HEK293 (cell line): Measurements from ENCODE around the gene DLX6.

Experiments
- BCL11B ChIP-seq: fragments of 450-650 bp; formaldehyde crosslinking; IDR thresholded peaks from 2 replicates; pipeline ENCODE4 v1.5.1; 2016; ENCODE audit warnings: low read depth, missing biosample characterization, missing genetic modification characterization
- CTCF ChIP-seq: fragments of 450-650 bp; formaldehyde crosslinking; IDR thresholded peaks from 2 replicates; pipeline ENCODE4 v1.5.1; 2016; ENCODE audit warnings: missing biosample characterization, missing genetic modification characterization
- ELK4 ChIP-seq: IDR thresholded peaks from 2 replicates; pipeline ENCODE4 v1.6.1; 2011; ENCODE audit warnings: mild to moderate bottlenecking, low read depth, low read length, borderline replicate concordance
- GLIS1 ChIP-seq: fragments of 450-650 bp; formaldehyde crosslinking; IDR thresholded peaks from 2 replicates; pipeline ENCODE4 v1.5.1; 2016; ENCODE audit warnings: missing biosample characterization, missing genetic modification characterization
- REST ChIP-seq: fragments of 450-650 bp; formaldehyde crosslinking; IDR thresholded peaks from 2 replicates; pipeline ENCODE4 v1.5.1; 2016; ENCODE audit warnings: missing biosample characterization, missing genetic modification characterization
- ZNF114 ChIP-seq: fragments of 450-650 bp; formaldehyde crosslinking; IDR thresholded peaks from 2 replicates; pipeline ENCODE4 v1.5.0; 2017; ENCODE audit warnings: missing biosample characterization, missing genetic modification characterization
- ZNF133 ChIP-seq: fragments of 450-650 bp; formaldehyde crosslinking; IDR thresholded peaks from 2 replicates; pipeline ENCODE4 v1.5.1; 2016; ENCODE audit warnings: missing biosample characterization, missing genetic modification characterization
- ZNF274 ChIP-seq, 2 experiments: fragments of 200-500 bp in 1 of 2; fragments of 450-650 bp in 1 of 2; sonication (Bioruptor generic) in 1 of 2; formaldehyde crosslinking in 1 of 2; IDR thresholded peaks; 2 replicates each; pipeline versions ENCODE4 v1.5.1 to v1.6.1; 2014 to 2016; ENCODE audit warnings: borderline replicate concordance in 1 of 2, inconsistent platforms in 1 of 2, low read length in 1 of 2, missing biosample characterization in 1 of 2, missing genetic modification characterization in 1 of 2
- ZNF473 ChIP-seq: fragments of 450-650 bp; formaldehyde crosslinking; IDR thresholded peaks from 2 replicates; pipeline ENCODE4 v1.5.1; 2017; ENCODE audit warnings: missing biosample characterization, missing genetic modification characterization
- ZNF530 ChIP-seq: fragments of 450-650 bp; formaldehyde crosslinking; IDR thresholded peaks from 2 replicates; pipeline ENCODE4 v1.5.1; 2016; ENCODE audit warnings: low read depth, missing biosample characterization, missing genetic modification characterization
- ZNF558 ChIP-seq: fragments of 450-650 bp; formaldehyde crosslinking; IDR thresholded peaks from 2 replicates; pipeline ENCODE4 v1.5.1; 2016; ENCODE audit warnings: missing biosample characterization, missing genetic modification characterization

- no peak for TF ChIP-seq CTCF (tag by site-specific recombination)
- TF ChIP-seq GLIS1 = no peak
- no peak for TF ChIP-seq ZNF558
- TF ChIP-seq ZNF530 (tag by site-specific recombination) = no peak
- no peak for TF ChIP-seq ZNF274 (IDR thresholded peaks at IDR 0.05; ENCODE audit: low read length)
- no peak for TF ChIP-seq ZNF274 (tag by site-specific recombination; IDR thresholded peaks at IDR 0.05; ENCODE audit: borderline replicate concordance)
- TF ChIP-seq ELK4 = no peak
- TF ChIP-seq BCL11B (tag by site-specific recombination) = no peak
- TF ChIP-seq ZNF473 (tag by site-specific recombination) = no peak
- TF ChIP-seq ZNF114 (tag by site-specific recombination) = no peak
- TF ChIP-seq ZNF133 (tag by site-specific recombination) = no peak
- TF ChIP-seq REST (tag by site-specific recombination) = no peak
Observed at GRCh38 chr7:97014145-97014750, 8.9 kb downstream of the DLX6 start.
